HG03439 (cell line): Measurements from ENCODE around the gene SFXN5.

ENCODE experiments used
- ATAC-seq: cut with Tn5 transposase; IDR thresholded peaks from one replicate; pipeline ENCODE4 v1.9.1; 2021; ENCODE audit warnings: mild to moderate bottlenecking, moderate library complexity; ENCODE audit not compliant: unreplicated experiment

SFXN5 gene

DNA sequence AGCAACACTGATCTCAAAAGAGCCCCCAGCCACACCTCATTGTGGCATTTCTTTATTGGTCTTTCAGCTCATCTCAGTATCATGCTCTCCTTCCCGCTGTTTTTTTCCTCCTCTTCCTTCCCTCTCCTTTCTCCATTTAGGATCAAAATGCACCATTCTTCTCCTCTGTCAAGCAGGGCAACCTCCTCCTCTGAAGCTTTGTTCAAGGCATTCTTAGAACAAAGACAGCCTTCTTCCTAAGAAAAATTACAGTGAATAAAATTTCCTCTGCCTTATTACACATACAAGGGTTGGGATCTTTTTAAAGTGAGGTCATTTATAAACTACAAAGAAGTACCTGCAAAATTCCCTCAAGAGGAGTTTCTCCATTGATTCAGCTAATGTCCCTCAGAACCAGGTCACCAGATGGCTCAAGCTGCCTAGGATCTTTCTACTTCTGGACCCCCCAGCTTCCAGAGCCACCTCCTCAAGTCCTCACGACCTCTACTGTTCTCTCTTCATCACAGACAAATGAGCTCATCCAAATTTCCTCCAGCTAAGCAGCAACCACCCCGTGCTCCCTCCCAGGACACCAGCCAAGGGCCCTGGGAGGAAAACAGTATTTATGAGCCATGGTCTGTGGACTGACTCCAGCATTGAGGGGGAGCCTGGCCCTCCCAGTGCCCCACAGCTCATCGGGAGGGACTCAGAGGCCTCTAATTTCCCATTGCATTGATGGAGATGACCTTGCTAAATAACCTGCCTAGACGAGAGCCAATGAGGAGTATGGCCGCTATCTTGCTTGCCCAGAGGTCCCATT is 18.0 kb downstream of the SFXN5 start:
- no peak for ATAC-seq

DNA sequence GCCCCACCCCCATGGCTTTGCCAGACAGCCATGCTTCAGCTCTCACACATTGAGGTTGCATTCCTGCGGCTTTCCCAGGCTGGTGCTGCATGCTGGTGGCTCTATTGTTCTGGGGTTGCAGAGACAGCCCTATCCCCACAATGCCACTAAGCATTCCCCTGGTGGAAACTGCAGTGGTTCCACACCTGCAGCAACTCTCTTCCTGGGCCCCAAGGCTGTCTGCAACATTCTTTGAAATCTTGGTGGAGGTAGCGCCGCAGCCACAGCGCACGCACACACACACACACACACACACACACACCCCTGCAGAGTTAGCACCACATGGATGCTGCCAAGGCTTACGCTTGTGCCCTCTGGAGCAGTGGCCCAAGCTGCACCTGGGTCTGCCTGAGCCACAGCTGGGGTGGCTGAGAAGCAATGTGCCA is 21.4 kb downstream of the SFXN5 start:
- no peak for ATAC-seq

GRCh38 chr2:73043929-73044832 is 27.3 kb downstream of the SFXN5 start:
- no peak for ATAC-seq

GRCh38 chr2:73043276-73043675 is 28.2 kb downstream of the SFXN5 start:
- ATAC-seq, result no peak

DNA sequence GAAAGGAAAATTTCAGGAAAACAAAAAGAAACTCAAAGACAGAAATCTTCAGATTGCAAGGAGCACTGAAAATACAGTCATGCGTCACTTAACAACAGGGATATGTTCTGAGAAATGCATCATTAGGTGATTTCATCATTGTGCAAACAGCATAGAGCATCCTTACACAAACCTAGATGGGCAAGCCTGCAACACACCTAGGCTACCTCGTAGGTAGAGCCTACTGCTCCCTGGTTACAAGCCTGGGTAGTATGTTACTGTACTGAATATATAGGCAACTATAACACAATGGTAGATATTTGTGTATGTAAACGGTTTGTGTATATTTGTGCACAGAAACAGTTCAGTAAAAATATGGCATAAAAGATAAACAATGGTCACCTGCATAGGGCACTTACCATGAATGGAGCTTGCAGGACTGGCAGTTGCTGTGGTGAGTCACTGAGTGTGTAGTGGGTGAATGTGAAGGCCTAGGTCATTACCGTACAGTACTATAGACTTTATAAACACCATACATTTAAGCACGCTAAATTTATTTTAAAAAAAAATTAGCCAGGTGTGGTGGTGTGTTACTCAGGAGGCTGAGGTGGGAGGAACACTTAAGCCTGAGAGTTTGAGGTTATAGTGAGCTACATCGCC is 33.4 kb downstream of the SFXN5 start:
- no peak for ATAC-seq

GRCh38 chr2:73036766-73037165 is 34.7 kb downstream of the SFXN5 start:
- no peak for ATAC-seq

GRCh38 chr2:73035899-73036711 is 35.4 kb downstream of the SFXN5 start:
- no peak for ATAC-seq

DNA sequence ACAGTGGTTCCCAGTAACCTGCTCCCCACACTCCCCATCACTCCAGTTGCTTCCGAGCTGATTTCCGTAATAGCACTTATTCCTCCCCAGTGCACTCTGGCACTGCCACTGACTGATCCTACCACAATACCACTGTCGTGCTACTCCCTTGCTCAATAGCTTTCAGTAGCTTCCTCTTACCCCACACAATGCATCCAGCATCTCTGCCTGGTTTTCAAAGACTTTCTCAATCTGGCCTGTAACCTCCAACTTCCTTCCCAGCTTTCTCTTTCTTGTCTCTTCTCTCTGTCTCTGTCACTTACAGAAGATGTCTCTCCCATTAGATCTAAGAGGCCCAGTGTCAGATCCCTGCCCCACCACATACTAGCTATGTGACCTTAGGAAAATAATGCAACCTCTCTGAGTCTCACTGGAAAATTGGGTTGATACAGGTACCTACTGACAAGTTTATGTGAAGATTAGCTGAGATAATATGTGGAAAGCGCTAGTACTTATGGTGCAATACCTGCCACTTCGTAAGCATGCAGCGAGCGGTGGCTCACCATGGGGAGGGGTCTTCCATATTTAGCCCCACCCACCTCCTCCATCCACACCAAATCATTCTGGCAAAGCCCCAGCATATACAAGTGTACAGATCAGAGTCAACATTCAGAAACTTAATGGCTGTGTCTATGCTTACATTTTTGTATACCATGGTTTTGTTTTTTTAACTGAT is 36.7 kb downstream of the SFXN5 start:
- no peak for ATAC-seq

GRCh38 chr2:73033766-73034381 is 37.6 kb downstream of the SFXN5 start:
- ATAC-seq, result no peak

- no peak for ATAC-seq
Measured at GRCh38 chr2:73033142-73033765, 38.3 kb downstream of the SFXN5 start.

- no peak for ATAC-seq
Measured at GRCh38 chr2:73032702-73033097, 38.8 kb downstream of the SFXN5 start.

- no peak for ATAC-seq
Measured at GRCh38 chr2:73031725-73032701, 39.5 kb downstream of the SFXN5 start.

- ATAC-seq, result no peak
Measured at GRCh38 chr2:73031095-73031678, 40.3 kb downstream of the SFXN5 start.

- no peak for ATAC-seq
Measured at GRCh38 chr2:73028841-73029240, 42.7 kb downstream of the SFXN5 start.

DNA sequence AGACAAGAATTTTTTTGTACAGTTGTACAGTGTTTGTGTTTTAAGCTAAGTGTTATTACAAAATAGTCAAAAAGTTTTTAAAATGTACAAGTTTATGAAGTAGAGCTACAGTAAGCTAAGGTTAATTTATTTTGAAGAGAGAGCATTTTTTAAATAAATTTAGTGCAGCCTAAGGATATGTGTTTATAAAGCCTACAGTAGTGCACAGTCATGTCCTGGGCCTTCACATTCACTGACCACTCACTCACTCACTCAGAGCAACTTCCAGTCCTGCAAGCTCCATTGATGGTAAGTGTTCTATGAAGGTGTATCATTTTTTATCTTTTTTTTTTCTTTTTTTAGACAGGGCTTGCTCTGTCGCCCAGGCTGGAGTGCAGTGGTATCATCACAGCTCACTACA is 44.2 kb downstream of the SFXN5 start:
- ATAC-seq, result no peak

DNA sequence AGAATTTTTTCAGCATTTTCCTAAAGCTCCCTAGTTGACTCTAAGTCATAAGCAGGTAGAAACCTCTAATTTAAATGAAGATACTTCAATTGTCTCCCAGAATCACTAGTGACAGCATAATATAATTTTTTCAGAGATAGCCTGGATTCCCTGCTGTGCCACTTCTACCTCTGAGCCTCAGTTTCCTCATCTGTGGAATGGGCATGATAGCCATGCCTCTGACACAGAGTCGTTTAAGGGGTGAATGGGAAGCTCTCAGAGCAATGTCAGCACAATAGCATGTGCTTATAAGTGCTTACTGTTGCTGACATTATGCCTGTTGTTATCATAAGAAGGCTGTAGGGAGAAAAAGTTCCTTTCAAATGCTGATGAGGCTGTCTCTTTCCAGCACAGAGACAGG is 48.0 kb downstream of the SFXN5 start:
- no peak for ATAC-seq

- no peak for ATAC-seq
Measured at GRCh38 chr2:73022024-73022568, 49.4 kb downstream of the SFXN5 start.
